Activated T-cell treated with anti-CD3 and anti-CD28 coated beads for 4 hours (primary cell): ENCODE results near the gene CIAO1.
"Not testable (repeated sequence)": the region's sequence is repeated elsewhere in the genome, so short reads cannot be mapped to it uniquely, and the experiment has no call there.

Experiments used
- DNase-seq: peaks from one replicate; pipeline ENCODE4 v3.0.0-alpha.2; 2020

Gene CIAO1

GRCh38 chr2:96265840-96266679 lies at the start of gene CIAO1, which contains the start of gene TMEM127:
TSS of gene CIAO1 (plus strand) at chr2:96266225. CDS start at chr2:96266351, 126 bp downstream.
TSS of gene TMEM127 (minus strand) at chr2:96265997. CDS start at chr2:96265381, 616 bp downstream.
- peak; percentile 95 for DNase-seq

GRCh38 chr2:96218508-96219131 lies 47.4 kb upstream of the CIAO1 start:
- no peak for DNase-seq

- DNase-seq: not testable (repeated sequence)
Observed at GRCh38 chr2:96219959-96220358, 46.1 kb upstream of the CIAO1 start.

DNA sequence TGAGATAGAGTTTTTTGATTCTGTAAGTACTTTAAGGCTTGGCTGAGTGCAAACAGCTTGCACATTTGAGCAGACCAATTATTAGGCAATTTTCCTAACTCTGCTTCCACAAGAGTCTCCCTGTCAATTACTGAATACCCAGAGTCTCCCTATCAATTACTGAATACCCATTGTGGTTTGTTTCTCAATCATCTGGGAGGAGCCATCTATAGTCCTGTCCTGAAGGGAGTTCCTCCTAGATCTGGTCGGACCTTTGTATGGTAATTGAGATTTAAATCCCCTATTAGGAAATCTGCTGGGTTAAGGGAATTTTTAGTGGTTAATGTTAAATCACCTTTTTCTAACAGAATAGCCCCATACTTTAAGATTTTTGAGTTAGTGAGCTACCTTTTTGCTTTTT lies 44.9 kb upstream of the CIAO1 start:
- DNase-seq: not testable (repeated sequence)

- no peak for DNase-seq
Observed at GRCh38 chr2:96225016-96225533, 41.0 kb upstream of the CIAO1 start.

GRCh38 chr2:96231316-96231715 lies 34.7 kb upstream of the CIAO1 start:
- no peak for DNase-seq

- DNase-seq: no peak
Observed at GRCh38 chr2:96233436-96233835, 32.6 kb upstream of the CIAO1 start.

DNA sequence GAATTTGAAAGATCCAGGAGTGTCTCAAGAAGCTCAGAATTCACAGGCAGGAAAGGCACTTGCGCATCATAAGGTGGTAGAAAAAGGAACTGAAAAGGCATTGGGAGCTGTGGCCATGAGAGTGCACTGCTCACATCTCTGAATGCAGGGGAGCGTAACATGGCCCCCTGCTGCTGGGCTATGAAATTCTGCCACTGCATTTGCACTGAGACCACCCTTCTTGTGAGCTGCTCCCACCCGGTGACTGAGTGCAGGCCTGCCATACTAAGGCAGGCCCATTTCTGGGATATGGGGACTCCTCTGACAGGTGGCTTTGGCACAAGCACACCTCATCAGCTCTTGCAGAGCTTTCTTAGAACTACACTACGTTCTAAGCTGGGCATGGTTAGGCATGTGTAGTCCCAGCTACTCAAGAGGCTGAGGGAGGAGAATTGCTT lies 32.1 kb upstream of the CIAO1 start:
- DNase-seq: no peak

DNA sequence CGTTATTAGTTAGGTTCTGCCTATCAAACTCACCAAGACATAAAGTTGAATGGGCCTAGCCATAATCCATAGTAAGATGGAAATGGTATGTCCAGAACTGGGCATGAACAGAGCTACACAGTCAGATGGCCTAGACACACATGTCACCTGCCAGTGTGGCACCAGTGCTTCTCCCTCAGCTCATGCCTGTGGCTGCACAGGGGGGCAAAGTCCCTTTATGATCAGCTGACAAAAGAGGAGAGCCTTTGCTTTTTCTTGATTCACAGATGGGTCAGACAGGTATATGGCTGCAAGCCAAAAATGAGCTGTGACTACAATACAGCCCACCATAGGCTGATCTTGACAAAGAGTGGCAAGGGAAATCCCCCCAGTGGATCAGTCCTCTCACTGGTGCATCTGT lies 29.1 kb upstream of the CIAO1 start:
- no peak for DNase-seq

DNA sequence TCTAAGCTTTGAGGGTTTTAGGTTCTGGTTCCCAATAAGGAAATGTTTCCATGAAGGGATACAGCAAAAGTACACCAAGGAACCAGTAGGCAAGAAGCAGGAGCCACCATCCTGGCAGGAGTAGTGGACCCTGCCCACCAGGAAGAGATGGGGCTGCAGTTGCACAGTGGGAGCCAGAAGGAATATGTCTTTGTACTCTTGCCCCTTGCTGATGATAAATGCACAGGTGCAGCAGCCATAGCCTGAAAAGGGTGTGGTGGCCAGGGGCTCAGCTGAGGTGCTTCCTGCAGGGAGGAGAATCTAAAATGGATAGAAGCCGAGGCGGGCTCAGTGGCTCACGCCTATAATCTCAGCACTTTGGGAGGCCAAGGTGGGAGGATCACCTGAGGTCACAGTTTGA lies 27.8 kb upstream of the CIAO1 start:
- no peak for DNase-seq

DNA sequence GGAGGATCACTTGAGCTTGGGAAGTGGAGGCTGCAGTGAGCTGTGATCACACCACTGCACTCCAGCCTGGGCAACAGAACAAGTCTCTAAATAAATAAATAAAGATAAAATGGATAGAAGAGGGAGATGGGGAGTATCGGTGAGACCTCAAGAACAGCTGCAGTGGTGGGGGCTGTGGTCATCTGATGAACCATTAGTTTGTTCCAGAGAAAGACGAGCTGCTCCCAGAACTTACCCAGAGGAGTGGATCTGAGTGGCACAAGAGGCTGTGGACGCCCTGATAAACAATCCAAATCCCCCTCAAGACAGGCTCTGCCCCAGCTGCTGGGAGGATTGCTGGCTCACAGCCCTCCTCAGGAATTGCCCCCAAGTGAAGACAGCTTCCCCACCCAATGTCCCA lies 26.9 kb upstream of the CIAO1 start:
- DNase-seq: no peak

- no peak for DNase-seq
Observed at GRCh38 chr2:96239745-96240264, 26.2 kb upstream of the CIAO1 start.

DNA sequence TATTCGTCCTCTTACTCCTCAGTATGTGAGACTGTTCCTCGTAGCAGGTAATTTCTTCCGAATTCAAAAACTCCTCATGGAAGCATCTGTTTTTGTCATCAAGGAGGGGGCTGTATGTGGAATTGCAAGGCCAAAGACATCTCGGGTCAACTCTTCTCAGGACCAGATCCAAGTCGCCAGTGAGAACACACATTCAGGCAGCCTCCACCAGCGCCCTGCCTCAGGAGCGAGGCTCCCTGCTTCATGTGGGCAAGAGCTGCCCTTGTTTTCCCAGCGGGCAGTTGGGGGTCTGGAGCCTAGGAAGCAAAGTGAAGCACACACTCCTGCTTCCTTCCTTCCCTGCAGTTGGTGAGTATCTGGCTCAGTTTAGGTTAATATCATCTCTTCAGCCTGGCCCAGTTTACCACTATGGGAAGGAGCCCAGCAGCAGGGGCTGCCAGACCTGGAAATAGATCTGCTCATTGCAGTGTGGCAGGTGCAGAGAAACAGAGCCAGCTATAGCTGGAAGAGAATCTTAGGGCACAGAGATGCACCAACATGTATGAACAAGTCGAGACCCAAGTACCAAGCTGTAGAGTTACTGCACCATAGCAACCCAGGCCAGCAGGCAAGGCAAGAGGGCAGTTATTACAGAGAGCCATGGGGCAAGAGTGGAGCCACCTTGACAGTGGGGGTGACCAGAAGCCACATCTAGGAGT lies 25.5 kb upstream of the CIAO1 start:
- DNase-seq: no peak

DNA sequence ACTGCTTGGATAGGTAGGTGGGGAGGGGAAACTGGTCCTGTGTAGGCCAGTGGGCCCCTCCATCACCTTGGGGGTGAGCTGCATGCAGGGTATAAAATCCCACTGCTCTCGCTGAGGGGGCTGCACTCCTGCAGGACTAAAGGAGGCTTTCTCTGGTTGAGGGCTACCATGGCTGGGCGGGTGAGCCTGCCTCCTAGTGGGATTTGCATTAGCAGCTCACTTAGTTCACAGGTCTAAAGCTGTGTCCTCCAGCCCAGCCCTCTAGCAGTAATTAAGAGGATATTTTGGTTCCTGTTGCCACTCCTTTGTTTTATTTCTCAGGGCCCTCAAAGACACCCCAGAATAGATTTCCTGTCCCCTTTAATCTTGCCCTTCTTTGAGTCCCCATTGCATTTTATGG lies 24.8 kb upstream of the CIAO1 start:
- no peak for DNase-seq

DNA sequence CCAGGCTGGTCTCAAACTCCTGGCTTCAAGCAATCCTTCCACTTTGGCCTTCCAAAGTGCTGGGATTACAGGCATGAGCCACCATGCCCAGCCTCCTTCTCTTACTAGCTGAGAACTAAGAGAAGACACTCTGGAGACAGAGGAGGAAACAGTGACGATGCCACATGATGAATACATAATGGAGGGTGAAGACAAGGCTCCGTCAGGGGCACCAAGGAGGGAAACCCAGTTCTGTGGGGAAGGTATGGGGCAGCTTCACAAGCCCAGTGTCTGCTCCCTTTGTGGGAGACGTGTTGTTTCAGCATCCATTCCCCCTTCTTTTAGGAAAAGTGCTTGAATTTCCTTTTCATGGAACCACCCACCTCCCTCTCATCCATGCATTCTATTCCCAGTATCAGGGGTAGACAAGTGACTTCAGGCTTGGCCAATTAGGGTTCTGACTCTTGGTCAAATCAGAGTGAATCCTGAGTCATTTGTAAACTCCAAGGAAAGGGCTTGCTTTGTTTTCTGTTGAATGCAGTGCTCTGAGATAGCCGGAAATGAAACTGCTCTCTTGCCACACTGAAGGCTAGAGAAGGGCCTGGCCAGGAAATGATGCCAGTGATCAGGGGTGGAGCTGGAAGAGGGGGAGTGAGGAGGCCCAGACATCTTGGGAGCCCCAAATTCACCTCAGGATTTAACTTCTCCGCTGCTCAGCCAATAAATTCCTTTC lies 24.0 kb upstream of the CIAO1 start:
- DNase-seq: peak; percentile 15

DNA sequence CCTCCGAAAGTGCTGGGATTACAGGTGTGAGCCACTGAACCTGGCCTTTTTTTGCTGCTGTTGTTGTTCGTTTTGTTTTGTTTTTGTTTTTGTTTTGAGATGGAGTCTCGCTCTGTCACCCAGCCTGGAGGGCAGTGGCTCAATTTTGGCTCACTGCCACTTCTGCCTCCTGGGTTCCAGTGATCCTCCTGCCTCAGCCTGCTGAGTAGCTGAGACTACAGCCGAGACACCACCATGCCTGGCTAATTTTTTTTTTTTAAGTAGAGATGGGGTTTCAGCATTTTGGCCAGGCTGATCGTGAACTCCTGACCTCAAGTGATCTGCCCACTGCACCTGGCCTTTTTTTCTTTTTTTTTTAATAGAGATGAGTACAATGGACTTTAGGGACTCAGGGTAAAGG lies 22.2 kb upstream of the CIAO1 start:
- DNase-seq: no peak

- no peak for DNase-seq
Observed at GRCh38 chr2:96245609-96246390, 20.2 kb upstream of the CIAO1 start.

- no peak for DNase-seq
Observed at GRCh38 chr2:96247009-96247408, 19.0 kb upstream of the CIAO1 start.

DNA sequence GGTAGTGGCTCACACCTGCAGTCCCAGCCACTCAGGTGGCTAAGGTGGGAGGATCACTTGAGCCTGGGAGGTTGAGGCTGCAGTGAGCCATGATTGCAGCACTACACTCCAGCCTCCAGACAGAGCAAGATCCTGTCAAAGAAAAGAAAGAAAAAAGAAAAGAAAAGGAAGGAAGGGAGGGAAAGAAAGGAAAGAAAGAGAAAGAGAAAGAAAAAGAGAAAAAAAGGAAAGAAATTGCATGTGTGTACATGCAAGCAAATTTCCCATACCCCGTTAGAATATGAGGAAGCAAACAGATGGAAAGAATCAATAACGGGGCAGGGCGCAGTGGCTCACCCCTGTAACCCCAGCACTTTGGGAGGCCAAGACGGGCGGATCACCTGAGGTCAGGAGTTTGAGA lies 18.1 kb upstream of the CIAO1 start:
- DNase-seq: no peak

- no peak for DNase-seq
Observed at GRCh38 chr2:96248624-96249023, 17.4 kb upstream of the CIAO1 start.

- no peak for DNase-seq
Observed at GRCh38 chr2:96249654-96250053, 16.4 kb upstream of the CIAO1 start.

- DNase-seq: no peak
Observed at GRCh38 chr2:96250188-96250587, 15.8 kb upstream of the CIAO1 start.
